HG03060 (cell line): ENCODE measurements around the gene AUNIP.
"Not testable (repeated sequence)": the region's sequence is repeated elsewhere in the genome, so short reads cannot be mapped to it uniquely, and the experiment has no call there.

ENCODE experiments used
- ATAC-seq: cut with Tn5 transposase; IDR thresholded peaks from one replicate; pipeline ENCODE4 v1.9.1; 2021; ENCODE audit warnings: low read depth, moderate number of reproducible peaks; ENCODE audit not compliant: unreplicated experiment

Gene AUNIP

DNA sequence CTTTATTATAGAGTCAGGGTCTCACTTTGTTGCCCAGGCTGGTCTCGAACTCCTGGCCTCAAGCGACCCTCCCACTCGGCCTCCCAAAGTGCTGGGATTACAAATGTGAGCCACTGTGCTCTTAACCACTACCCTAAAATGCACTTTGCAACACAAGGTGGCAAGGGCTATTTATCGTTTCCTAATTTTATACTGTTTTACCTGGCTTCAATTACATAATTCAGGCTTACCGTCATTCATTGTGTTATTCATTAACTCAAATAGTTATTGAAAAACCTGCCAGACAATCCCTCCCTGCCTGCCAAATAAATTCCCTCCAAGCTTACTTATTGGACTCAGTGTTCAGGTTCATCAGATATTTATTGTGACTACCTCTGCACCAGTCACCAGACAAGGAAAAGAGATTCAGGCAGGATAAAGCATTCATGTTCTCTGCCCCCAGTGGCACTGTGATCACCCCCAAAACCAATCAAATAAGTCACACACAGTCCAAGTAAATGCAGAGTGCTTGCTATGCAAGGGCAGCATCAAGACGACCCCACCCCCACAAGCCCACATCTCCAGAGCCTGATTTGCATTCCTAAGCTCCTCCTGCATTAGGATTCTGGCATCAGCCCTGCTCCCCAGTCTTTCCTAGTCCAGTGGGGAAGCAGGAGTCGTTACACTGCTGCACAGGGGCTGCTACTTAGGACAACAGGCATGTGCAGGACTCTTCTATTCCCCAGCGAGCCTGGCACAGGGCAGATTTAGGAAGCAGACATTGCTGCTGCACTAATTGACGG, 8.1 kb upstream of the AUNIP start:
- no peak for ATAC-seq

DNA sequence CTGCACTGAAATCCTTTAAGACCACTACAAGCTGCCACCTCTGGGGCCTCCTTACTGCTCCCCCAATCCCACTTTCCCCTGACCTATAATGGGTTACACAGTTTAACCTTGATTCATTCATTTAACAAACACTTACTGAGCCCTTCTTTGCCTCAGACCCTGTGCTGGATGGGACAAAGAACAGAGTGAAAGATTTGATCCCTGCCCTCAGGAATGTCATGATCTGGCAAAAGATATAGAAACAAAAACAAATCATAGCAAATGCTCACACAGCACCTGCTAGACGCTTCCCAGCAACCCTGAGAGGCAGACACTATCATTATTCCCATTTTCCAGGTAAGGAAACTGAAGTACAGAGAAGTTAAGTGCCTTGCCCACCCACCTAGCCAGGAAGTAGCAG, 7.0 kb upstream of the AUNIP start:
- ATAC-seq = no peak

DNA sequence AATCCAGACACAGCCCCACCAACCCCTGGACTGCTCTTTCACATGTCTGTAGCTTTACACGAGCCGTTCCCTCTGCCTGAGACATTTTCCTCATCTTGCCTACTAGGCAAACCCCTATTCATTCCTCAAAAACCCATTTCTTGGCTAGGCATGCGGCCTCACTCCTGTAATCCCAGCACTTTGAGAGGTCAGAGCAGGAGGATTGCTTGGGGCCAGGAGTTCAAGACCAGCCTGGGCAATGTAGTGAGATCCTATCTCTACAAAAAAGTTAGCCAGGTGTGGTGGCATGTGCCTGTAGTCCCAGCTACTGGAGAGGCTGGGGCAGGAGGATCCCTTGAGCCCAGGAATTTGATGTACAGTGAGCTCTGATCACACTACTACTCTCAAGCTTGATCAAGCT, 5.2 kb upstream of the AUNIP start:
- ATAC-seq = no peak

DNA sequence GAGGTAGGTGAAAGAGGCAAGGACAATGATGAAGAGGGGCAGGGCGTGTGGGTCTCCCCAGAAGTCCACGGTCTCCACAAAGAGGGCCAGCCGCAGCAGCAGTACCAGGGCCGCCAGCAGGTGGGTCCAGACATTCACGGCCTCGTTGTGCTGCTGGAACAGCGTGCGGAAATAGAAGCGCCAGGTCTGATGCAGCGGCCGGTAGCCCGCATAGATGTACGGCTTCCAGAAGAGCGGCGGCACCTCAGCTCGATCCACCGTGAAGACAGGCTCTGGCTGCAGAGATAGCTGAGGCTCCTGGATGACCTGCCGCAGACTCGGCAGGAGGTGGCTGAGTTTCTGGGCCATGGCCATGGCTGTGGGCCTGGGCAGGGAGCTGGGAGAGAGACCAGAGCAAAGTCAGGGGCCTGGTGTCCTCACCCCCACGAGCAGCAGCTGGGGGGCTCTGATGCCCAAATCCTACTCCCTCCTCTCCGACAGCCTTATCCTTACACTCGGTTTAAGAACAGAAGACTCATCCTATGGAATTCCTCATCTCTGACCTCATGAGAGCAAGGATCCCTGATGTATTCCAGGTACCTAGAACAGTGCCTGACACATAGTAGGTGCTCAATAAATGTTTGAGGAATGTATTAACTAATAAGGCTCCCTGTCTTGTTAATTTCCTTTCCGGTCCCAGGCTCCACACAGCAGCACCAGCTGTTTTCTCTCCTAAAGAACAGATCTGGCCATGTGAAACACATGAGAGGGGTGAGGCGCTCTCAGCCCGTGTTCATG, 4.4 kb upstream of the AUNIP start:
- no peak for ATAC-seq

DNA sequence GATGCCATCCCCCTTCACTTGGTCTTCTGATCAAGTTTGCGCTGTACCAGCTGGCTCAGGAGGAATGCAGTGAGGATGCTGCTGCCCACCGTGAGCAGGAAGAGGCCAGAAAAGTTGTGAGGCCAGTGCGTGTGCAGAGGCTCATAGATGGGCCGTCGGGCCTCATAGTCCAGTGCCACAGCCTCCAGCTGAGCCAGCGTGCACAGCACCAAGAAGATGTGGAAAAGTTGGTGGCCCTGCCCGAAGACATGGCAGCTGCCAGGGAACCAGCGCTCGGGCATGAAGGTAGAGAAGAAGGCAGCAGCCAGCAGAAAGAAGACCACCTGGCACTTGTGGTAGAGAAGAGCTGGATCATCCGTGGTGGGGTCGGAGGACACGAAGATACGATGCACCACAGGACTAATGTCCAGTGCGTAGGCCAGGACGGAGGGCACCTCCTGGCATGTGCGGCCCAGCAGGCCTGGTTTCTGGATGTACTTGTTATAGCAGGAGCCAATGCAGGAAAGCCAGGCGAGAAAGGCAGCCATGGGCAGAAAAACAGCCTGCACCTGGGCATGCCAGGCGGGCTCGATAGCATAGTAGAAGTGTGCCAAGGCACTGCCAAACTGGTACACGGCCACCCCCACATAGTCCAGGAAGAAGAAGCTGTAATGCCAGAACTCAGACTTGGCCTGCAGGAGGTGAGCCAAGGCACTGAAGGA, 3.7 kb upstream of the AUNIP start:
- ATAC-seq = no peak

DNA sequence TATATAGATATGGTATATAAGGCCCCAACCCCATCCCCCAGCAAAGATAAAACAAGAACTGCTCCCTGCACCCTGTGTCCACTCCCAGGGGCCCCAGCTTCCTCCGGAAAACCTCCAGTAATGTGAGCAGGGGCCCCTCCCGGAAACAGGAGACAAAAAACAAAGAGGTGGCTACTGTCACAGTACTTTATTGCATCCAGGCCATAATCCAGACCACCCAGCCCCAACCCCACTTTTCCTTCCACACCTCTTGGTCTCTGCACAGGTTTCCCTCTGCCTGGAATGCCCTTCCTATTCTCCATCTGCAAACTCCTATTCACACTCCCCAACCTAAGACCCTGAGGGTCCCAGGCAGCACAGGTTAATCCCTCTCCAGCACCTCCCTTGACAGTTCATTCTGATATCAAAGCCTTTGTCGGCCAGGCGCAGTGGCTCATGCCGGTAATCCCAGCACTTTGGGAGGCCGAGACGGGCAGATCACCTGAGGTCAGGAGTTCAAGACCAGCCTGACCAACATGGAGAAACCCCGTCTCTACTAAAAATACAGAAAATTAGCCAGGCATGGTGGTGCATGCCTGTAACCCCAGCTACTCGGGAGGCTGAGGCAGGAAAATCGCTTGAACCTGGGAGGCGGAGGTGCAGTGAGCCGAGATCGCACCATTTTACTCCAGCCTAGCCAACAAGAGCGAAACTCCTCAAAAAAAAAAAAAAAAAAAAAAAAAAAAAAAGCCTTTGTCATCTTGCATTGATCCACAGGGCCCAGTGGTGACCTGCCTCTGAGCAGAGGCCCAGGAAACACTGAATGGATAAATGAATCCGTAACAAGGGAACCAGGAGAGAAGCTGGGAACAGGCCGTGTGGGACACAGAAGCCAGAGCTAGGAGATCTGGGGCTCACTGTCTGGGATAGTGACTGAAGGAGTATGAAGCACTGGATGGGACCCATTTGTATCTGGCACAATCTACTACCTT, 2.3 kb upstream of the AUNIP start:
- ATAC-seq = no peak

DNA sequence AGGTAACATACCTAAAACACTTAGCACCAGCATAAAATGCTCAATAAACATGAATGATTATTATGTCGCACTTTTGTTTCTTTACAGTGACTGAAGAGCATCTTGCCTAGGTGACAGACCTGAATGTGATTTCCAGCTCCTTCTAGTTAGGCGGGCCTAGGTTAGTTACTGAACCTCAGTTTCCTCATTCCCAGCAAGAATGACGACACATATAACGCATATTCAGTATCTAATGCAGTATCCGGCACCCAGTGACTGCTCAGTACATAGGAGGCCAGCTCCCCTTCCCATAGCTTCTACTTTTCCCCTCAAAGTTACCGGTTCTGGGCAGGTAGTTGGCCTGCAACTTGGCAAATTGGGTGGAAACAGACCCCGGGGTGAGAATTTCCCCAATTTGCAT, 763 bp downstream of the AUNIP start:
- ATAC-seq = no peak

DNA sequence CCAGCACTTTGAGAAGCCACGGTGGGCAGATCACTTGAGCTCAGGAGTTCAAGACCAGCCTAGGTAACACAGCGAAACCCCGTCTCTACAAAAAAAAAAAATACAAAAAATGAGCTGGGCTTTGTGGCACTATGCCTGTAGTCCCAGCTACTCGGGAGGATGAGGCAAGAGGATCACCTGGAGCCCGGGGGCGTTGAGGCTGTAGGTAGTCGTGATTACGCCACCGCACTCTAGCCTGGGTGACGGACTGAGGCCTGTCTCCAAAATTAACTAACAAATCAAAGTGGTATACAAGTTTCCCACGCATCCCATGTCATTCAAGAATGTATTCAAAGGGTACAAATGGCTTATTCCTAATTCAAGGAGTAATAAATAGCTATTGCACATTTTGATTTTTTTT, 2.4 kb downstream of the AUNIP start:
- ATAC-seq = no peak

DNA sequence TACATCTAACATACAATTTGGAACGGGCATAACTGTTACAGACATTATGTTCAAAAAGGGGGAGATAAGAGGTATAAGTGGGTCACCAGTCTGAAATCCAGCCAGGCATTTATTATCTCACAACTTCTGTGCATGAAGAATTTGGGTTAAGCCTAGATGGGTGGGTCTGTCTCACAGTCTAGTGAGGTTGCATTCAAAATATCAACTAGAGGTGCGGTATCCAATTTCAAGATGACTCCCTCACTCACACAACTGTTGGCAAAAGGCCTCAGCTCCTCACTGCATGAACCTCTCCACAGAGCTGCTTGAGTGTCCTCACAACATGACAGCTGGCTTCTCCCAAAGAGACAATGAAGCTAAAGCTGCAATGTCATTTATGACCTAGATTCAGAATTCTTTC, 4.7 kb downstream of the AUNIP start:
- ATAC-seq = no peak

DNA sequence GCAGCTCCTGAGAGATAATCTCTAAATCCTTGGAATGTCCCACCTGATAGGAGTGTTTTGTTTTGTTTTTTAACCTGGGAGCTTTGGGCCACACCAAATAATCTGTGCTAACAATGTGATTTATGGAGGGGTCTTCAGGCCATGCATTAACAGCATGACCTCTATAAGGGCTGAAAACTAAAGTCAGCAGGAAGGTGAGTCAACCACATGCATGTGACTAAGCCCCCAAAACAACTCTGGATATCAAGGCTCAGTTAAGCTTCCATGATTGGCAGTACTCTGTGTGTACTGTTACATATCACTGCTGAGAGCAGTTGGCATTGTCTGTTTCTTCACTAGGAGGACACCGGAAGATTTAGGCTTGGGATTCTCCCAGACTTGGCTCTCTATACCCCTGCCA, 10.7 kb downstream of the AUNIP start:
- ATAC-seq = no peak

DNA sequence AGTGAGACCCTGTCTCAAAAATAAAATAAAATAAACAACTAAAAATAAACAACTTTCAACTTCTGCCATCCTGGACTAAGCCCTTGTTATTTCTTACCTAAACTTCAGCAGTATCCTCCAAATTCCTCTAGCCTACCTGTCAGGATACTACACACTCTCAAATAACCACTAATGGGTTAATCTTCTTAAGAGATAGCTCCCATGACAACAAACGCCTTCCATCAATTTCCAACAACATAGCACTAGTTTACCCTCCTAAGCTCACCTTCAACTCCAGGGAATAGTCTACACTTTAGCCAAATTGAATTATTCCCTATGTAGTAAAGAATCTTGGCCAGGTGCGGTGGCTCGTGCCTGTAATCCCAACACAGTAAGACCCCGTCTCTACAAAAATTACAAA, 11.3 kb downstream of the AUNIP start:
- no peak for ATAC-seq

DNA sequence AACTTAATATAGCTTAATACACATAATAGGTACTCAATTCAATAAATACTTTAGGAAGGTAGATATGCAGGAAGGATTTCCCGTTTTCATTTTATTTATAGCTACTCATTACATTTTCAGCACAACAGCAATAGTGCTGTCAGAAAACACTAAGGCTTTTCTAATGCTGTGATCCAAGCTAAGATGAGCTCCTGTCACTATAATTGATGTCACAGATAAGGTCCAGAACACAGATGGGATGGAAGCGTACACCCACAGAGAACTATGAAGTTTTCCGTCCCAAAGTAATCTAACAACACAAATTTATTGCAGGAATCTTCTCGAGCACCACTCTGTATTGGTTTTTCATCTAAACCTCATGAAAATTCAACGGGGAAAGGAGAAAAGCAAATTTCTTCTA, 13.6 kb downstream of the AUNIP start:
- no peak for ATAC-seq

DNA sequence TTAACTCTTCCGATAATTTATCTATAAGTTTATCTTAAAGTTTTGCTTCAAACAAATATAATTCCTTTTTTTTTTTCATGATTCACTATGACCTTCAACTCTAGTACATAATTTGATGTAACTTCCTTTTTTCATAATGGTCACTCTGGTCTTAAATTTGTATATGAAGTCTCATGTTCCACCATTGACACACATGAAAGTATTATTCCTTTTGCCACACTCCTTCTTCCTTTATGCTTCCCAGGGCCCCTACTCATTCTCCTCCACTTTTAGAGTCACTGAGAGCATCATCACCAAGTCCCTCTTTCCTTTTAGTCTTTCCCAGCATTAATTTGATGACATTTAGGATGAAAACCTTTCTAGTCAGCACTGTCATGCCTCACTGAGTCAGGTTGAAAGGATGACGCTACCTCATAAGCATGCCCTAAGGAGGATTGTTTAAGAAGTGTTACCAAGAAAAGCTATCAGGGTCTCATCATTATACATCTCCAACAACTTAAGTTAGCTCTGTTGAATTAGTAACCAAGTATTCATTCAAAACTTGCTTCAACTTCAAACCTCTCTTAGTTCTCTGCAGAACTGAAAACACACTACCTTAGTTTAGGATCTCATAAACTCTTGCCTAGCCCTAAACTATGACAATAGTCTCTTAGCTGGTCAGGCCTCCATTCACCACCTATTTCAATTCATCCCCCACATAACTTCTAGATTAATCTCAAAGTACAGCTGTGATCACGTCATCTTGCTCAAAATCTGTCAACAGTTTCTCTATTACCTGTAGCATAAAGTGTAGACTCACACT, 14.5 kb downstream of the AUNIP start:
- ATAC-seq = no peak

DNA sequence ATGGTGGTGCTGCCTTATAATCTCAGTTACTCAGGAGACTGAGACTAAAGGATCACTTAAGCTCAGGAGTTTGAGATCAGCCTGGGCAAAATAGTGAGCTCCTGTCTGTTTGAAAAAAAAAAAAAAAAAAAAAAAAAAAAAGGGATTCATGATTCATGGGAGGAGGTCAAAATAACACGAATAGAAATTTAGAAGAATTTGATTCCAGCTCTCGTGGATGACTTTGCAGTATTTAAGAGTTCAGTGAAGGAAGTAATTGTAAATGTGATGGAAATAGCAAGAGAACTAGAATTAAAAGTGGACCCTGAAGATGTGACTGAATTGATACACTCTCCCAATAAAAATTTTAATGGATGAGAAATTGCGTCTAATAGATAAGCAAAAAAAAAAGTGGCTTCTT, 15.8 kb downstream of the AUNIP start:
- no peak for ATAC-seq

DNA sequence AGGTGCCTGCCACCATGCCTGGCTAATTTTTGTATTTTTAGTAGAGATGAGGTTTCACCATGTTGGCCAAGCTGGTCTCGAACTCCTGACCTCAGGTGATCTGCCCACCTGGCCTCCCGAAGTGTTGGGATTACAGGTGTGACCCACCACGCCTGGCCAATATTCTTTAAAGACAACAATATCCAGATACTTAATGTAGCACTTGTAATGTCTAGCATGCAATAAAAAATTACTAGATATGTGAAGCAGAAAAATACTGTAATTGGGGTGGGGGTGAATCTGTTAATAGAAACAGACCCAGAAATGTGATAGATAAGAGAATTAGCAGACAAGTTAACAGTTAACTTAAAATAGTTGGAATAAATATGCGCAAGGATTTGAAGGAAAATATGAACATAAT, 19.4 kb downstream of the AUNIP start:
- not testable (repeated sequence) for ATAC-seq

DNA sequence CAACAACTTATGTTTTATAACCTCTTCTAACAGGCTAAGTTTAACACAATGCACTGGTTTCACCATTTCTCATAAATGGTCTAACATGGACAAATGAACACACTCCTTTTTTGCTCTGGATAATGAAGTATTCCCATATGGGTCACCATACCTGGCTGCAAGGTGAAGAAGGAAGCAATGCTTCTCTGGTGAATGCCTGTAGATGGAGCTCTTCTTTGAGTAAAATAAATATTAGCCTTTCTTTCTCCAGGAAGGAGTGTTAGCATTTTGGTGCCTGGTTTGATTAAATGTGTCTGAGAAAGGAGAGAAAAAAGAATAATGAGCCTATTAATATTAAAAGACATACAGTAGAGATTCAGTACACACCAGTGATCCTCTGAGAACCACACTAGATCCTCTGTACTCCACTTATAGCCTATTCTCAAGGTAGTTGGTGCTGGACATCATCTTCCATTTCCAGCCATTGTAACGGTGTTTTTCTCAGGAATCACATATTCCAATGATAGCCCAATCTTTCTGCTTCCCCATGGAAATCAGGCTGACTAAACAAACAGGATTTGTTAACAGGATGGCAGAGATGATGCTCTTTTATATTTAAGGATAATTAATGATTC, 21.9 kb downstream of the AUNIP start:
- ATAC-seq = no peak

DNA sequence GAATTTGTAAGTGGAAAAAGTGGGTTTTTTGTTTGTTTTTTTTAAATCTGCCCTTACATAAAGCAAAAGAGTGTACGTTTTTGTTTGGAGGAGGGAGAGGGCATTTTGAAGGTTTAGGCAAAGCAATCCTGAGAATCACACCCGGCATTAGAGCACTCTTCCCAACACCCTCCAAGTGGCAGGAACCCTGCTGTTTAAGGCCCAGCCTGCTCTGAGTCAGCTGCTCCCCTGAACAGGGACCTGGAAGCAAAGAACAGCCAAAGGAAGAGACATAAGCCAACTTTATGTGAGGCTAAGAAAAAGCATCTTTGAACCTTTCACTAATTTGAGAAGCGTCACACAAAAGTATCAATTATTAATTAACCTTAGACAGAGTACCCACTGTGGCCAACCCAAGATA, 22.6 kb downstream of the AUNIP start:
- ATAC-seq = no peak

DNA sequence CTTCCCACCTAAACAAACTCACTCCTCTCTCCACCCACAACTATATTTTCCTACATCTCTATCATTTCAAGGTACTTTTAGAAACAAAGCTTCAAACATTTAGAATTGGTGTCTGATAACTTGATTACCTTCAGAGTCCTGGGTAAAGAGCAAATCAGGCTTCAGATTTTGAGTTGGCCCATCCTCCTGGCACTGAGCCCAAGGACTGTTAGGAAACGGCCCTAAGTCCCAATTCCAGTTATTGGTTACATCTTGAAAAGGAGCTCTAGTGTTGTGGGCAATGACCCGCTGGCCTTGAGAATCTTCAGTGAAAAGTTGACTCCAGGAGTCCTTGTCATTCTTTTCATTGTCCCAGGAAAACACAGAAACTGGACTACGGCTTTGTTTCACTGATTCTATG, 24.4 kb downstream of the AUNIP start:
- no peak for ATAC-seq

DNA sequence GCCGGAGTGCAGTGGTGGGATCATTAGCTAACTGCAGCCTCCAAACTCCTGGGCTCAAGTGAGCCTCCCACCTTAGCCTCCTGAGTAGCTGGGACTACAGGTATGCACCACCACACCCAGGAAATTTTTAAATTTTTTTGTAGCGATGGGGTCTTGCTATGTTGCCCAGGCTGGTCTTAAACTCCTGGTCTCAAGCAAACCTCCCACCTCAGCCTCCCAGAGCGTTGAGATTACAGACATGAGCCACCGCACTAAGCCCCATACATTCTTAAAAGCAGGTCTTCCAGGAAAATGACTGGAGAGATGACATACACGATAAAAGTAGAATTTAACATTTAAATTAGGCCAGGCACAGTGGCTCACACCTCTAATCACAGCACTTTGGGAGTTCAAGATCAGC, 26.1 kb downstream of the AUNIP start:
- ATAC-seq = no peak
